Measurements from ENCODE around the gene ADIRF.
"Not testable (repeated sequence)": the region's sequence is repeated elsewhere in the genome, so short reads cannot be mapped to it uniquely, and the experiment has no call there.

Gene ADIRF

GRCh38 chr10:86942441-86943315 lies 25.6 kb upstream of the ADIRF start:
- TF ChIP-seq POLR2A (IDR thresholded peaks at IDR 0.05; ENCODE audit: low read length): no peak
- no peak for TF ChIP-seq GATA1 (IDR thresholded peaks at IDR 0.05; ENCODE audit: low read depth, low read length)

GRCh38 chr10:86943316-86944030 lies 24.8 kb upstream of the ADIRF start:
- no peak for TF ChIP-seq GATA1 (IDR thresholded peaks at IDR 0.05; ENCODE audit: low read depth, low read length)
- TF ChIP-seq POLR2A (IDR thresholded peaks at IDR 0.05; ENCODE audit: low read length): no peak
- DNase-seq: no peak

More at GRCh38 chr10:86942441-86943315, 25.6 kb upstream of the ADIRF start:
- no peak for DNase-seq

- DNase-seq: no peak
Measured at GRCh38 chr10:86944031-86944419, 24.3 kb upstream of the ADIRF start.

GRCh38 chr10:86944471-86944870 lies 23.8 kb upstream of the ADIRF start:
- no peak for DNase-seq

More at GRCh38 chr10:86944031-86944419, 24.3 kb upstream of the ADIRF start:
- TF ChIP-seq POLR2A (IDR thresholded peaks at IDR 0.05; ENCODE audit: low read length): no peak
- no peak for TF ChIP-seq GATA1 (IDR thresholded peaks at IDR 0.05; ENCODE audit: low read depth, low read length)

GRCh38 chr10:86944907-86945306 lies 23.4 kb upstream of the ADIRF start:
- TF ChIP-seq GATA1 (IDR thresholded peaks at IDR 0.05; ENCODE audit: low read depth, low read length) (no peak), POLR2A (IDR thresholded peaks at IDR 0.05; ENCODE audit: low read length) (no peak)
- no peak for DNase-seq

More at GRCh38 chr10:86944471-86944870, 23.8 kb upstream of the ADIRF start:
- TF ChIP-seq POLR2A (IDR thresholded peaks at IDR 0.05; ENCODE audit: low read length): no peak
- no peak for TF ChIP-seq GATA1 (IDR thresholded peaks at IDR 0.05; ENCODE audit: low read depth, low read length)

GRCh38 chr10:86945361-86946212 lies 22.7 kb upstream of the ADIRF start:
- no peak for TF ChIP-seq POLR2A (IDR thresholded peaks at IDR 0.05; ENCODE audit: low read length)
- no peak for TF ChIP-seq GATA1 (IDR thresholded peaks at IDR 0.05; ENCODE audit: low read depth, low read length)
- DNase-seq: no peak

- no peak for DNase-seq
- TF ChIP-seq POLR2A (IDR thresholded peaks at IDR 0.05; ENCODE audit: low read length) (no peak), GATA1 (IDR thresholded peaks at IDR 0.05; ENCODE audit: low read depth, low read length) (no peak)
Measured at GRCh38 chr10:86946213-86947155, 21.8 kb upstream of the ADIRF start.

GRCh38 chr10:86947806-86948205 lies 20.5 kb upstream of the ADIRF start:
- not testable (repeated sequence) for DNase-seq

GRCh38 chr10:86950349-86950748 lies 17.9 kb upstream of the ADIRF start:
- TF ChIP-seq POLR2A (IDR thresholded peaks at IDR 0.05; ENCODE audit: low read length): no peak
- TF ChIP-seq GATA1 (IDR thresholded peaks at IDR 0.05; ENCODE audit: low read depth, low read length): no peak
- DNase-seq: no peak

GRCh38 chr10:86951184-86951761 lies 17.0 kb upstream of the ADIRF start:
- TF ChIP-seq GATA1 (IDR thresholded peaks at IDR 0.05; ENCODE audit: low read depth, low read length): no peak
- TF ChIP-seq POLR2A (IDR thresholded peaks at IDR 0.05; ENCODE audit: low read length): no peak
- no peak for DNase-seq

GRCh38 chr10:86952106-86952505 lies 16.2 kb upstream of the ADIRF start:
- TF ChIP-seq POLR2A (IDR thresholded peaks at IDR 0.05; ENCODE audit: low read length) (no peak), GATA1 (IDR thresholded peaks at IDR 0.05; ENCODE audit: low read depth, low read length) (no peak)
- no peak for DNase-seq

- DNase-seq: not testable (repeated sequence)
Measured at GRCh38 chr10:86952697-86953096, 15.6 kb upstream of the ADIRF start.

All from erythroblast (primary cell).